ENCODE results near the gene ATP2C2.

DNA sequence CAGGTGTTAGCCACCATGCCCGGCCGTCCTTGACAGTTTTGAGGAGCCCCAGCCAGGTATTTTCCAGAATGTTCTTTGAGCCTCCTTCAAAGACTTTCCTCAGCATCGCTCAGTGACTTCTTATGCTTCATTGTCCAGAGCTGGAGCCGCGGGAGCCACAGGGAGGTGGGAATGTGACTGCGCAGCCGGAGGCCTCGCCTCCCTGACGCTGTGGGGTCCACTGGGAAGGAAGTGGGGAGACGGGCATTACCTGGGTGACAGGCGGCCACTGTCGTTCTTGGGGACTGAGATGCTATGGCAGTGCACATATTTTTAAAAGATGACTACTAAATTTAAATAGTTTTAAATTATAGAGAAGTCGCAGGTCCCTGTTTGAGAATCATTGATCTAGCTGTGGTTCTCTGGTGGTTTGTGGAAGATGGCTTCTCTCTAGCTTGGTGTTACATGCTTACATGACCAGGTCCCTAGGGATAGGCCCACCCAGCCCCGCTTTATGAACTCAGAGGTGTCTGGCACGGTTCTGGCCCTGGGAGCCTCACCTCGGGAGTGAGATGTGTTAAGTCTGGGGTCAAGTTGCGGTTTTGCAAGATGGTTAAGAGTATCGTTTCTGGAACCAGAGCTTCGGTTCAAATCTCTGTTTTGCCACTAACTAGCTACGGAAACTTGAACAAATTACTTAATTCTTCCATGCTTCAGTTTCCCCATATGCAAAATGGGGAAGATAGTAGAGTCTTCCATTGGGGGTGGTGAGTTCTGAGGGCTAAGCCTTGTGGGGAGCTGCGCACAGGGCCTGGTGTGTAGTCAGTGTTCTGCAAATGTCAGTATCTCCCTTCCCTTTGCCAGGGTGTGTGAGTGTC lies 53.0 kb downstream of the ATP2C2 start:
- TF ChIP-seq, protein P1, sequence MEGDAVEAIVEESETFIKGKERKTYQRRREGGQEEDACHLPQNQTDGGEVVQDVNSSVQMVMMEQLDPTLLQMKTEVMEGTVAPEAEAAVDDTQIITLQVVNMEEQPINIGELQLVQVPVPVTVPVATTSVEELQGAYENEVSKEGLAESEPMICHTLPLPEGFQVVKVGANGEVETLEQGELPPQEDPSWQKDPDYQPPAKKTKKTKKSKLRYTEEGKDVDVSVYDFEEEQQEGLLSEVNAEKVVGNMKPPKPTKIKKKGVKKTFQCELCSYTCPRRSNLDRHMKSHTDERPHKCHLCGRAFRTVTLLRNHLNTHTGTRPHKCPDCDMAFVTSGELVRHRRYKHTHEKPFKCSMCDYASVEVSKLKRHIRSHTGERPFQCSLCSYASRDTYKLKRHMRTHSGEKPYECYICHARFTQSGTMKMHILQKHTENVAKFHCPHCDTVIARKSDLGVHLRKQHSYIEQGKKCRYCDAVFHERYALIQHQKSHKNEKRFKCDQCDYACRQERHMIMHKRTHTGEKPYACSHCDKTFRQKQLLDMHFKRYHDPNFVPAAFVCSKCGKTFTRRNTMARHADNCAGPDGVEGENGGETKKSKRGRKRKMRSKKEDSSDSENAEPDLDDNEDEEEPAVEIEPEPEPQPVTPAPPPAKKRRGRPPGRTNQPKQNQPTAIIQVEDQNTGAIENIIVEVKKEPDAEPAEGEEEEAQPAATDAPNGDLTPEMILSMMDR (IDR thresholded peaks at IDR 0.05): no peak
- no peak for TF ChIP-seq POLR2A (IDR thresholded peaks at IDR 0.05)
- TF ChIP-seq POLR2AphosphoS5 (IDR thresholded peaks at IDR 0.05): no peak
- no peak for TF ChIP-seq EP300 (IDR thresholded peaks at IDR 0.05)
